HTR-8/SVneo (cell line): ENCODE results near the gene MLLT10.

Source experiments
- DNase-seq: peaks from one replicate; pipeline ENCODE4 v3.0.0; 2011; ENCODE audit warnings: low spot score, mixed read lengths; ENCODE audit not compliant: insufficient read length
- FAIRE-seq: peaks from 2 replicates; lab custom pipeline; 2011; peaks lifted over from hg19 to GRCh38; lab: Jason Lieb, UNC

MLLT10 gene

GRCh38 chr10:21721000-21721665 is 187.1 kb downstream of the MLLT10 start:
- FAIRE-seq, result no peak
- DNase-seq, result no peak

- FAIRE-seq, result no peak
These were observed 188.2 kb downstream of the MLLT10 start for GRCh38 chr10:21722209-21722608.

GRCh38 chr10:21724020-21724589 is 190.1 kb downstream of the MLLT10 start:
- FAIRE-seq (no peak), DNase-seq (no peak)

More at GRCh38 chr10:21722209-21722608, 188.2 kb downstream of the MLLT10 start:
- DNase-seq, result no peak

DNA sequence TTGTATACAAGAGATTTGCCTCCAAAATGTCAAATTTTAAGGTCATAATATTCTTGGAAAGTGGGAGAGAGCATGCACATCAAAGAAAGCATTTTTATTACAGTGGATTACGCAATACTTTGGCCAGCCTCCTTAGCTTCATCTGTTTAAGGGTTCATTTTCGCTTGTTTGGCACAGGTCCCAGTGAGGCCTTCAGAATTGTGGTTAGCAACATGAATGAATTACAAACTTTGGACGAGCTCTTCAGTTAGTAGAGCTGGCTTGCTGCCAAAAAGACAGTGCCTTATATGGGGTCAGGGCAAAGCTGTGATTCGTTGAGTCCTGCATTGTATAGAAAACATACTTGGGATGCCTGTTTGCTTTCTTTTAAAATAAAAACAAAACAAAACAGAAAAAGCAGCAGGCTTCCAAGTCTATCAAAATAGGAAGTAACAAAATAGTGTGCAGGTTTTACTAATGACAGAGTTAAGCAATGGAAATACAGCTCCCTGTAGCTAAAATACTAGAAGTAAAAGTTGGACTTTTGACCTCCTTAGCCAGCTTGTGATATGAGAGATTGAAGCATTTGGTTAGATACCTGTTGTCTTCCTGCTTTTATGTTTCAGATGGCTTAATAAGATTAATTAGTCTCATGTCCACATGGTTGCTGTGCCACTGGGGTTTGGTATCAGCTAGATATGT is 190.8 kb downstream of the MLLT10 start:
- FAIRE-seq (no peak), DNase-seq (peak; percentile 78)

DNA sequence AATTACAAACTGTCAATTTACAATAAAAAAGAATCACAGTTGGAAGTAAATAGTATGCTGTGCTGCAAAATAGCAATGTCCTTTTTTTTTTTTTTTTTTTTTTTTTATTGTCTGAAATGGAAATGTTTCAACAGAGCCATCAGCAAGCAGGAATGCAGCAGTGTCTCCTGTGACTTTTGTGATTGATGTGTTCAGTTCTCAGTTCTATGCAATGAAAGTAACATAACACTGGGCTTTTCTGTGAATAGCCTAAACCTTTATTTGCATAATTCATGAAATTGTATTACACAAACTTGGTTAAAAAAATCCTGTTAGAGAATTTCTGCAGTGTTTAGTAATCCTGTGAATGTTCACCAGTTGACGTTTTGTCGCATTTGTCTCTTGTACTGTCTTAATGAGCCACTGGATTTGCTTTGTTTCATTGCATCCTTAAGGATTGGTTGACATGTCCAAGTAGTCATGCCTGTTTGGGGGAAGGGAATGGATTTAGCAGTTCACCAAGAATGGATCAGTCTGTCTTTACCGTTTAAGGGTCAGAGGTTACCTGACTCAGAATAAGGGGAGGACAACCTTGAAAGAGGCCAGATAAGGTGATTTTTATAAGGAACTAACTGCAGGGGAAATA is 192.7 kb downstream of the MLLT10 start:
- FAIRE-seq, result no peak
- DNase-seq, result no peak

DNA sequence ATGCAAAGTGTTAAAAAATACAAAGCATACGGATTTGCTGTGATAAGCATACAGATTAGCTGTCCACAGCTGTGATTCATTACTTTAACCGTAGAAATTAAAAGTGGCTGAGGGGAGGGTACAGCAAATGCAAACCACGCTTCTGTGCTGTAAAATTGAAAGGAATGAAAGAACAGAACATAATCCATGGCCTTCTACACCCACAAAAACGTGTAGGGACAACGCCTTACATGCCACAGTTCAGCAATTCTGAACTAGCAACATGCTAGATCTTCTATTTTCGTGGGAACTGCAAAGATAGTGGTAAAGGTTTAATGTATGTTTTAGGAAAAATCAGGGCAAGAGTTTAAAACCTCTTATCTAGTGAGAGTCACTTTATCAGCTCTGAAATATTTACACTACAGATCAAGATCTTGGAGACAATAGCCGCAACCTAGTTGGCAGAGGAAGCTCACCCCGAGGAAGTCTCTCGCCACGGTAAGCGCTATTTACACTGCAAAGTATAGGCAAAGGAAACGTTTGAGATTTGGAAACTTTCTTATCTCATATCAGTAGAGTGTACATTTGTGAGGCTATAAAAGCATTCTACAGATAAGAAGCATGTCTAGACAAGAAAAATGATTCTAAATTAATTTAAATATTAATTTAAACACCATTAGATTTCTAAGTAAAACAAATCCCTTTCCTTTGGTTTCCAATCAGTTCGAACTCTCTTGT is 193.6 kb downstream of the MLLT10 start:
- FAIRE-seq, result no peak
- no peak for DNase-seq

GRCh38 chr10:21728618-21729017 is 194.6 kb downstream of the MLLT10 start:
- FAIRE-seq, result no peak

DNA sequence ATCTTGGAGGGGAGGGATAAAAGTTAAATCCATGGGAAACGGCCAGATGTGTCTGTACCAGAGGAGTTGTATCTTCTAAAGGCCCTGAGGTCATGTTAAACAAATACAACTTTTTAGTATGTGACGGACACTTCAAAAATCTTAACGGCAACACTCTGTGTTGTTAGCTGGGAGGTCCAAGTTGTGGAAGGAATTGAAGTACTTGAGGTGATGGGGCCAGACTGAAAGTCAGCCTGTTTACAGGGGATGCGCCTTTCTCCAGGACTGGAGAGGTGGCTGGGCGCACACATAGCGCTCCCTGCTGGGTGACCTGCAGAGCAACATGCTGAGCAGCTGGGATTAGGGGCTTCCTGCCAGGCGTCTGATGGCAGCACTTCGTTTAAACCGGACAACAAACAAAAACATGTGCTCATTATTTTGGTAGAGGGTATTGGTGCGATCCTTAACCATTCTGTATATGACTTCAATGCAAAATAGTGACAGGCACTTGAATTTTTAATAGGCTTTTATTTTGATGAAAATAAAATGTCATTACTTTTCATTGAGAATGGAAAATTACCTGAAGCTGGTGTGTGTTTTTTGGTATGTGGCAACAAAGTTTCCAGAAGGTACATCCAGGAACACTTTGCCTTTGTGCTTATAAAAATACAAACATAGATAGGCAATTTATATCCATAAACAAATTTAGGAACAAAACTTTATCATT is 198.2 kb downstream of the MLLT10 start:
- FAIRE-seq, result peak; percentile 4
- peak; percentile 67 for DNase-seq

More at GRCh38 chr10:21728618-21729017, 194.6 kb downstream of the MLLT10 start:
- no peak for DNase-seq

DNA sequence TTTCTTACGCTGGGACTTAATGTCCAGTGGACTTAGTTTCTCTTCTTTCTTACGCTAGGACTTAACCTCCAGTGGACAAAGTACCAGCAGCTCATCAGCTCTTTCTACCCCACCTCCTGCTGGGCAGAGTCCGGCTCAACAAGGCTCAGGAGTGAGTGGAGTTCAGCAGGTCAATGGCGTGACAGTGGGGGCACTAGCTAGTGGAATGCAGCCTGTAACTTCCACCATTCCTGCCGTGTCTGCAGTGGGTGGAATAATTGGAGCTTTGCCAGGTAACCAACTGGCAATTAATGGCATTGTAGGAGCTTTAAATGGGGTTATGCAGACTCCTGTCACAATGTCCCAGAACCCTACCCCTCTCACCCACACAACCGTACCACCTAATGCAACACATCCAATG is 199.7 kb downstream of the MLLT10 start:
- FAIRE-seq (no peak), DNase-seq (no peak)

DNA sequence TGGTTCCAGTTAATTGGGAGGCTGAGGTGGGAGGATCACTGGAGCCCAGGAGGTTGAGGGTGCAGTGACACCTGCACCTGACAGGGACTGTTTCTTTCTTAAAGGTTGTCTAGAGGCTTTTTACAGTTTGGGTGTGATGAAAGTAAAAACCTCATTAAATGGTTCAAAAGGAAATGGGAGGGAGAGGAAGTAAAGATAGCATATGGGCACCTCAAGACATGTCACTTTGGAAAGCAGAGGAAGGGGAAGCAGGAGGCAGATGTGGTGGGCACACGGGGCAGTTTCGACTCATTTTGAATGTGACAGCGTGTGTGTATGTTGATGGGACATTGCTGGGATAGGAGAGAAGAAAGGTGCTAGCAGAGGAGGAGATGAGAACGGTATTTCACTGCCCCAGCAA is 203.1 kb downstream of the MLLT10 start:
- no peak for FAIRE-seq

DNA sequence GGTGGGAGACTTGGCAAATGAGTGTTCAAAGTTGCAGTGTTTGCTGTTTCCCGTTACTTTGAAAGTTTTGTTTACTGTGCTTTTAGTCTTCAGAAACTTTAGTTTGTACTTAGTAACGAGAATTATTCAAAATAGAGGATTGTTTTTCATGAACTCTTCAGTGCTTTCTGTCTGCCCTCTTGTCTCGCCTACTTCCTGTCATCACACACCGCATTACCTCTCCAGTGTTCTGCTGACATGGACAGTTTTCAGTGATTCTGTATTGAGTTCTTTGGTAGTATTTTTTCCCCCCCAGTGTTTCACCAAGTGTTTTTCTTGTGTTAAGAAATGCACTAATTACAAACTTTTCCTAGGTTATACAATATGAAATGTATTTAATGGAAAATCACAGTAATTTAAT is 207.0 kb downstream of the MLLT10 start:
- DNase-seq, result no peak
- no peak for FAIRE-seq

More for the DNA sequence above, 203.1 kb downstream of the MLLT10 start:
- DNase-seq, result no peak

- no peak for FAIRE-seq
- no peak for DNase-seq
These were observed 208.8 kb downstream of the MLLT10 start for GRCh38 chr10:21742740-21743412.

DNA sequence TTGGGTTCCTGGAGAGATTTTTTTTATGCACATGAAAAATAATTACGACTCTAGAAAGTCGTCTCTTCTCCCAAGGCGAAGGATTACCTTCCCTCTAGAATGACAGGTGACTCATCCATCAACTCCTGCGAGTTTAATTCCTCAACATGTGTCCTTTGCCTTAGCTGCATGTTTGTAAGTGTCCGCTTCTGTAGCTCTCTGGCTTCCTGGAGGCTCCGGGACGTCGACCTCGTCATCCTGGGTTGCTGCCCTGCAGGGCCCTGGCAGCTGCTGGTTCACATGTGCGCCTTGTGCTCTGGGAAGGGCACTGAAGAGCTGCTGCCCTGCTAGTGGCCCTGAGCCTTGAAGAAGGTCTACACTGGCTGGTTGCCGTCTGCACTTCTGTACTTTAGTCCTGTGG is 210.2 kb downstream of the MLLT10 start:
- DNase-seq (no peak), FAIRE-seq (no peak)

GRCh38 chr10:21746118-21746517 is 212.1 kb downstream of the MLLT10 start:
- FAIRE-seq (no peak), DNase-seq (no peak)

GRCh38 chr10:21747809-21748208 is 213.8 kb downstream of the MLLT10 start:
- no peak for FAIRE-seq
- no peak for DNase-seq

DNA sequence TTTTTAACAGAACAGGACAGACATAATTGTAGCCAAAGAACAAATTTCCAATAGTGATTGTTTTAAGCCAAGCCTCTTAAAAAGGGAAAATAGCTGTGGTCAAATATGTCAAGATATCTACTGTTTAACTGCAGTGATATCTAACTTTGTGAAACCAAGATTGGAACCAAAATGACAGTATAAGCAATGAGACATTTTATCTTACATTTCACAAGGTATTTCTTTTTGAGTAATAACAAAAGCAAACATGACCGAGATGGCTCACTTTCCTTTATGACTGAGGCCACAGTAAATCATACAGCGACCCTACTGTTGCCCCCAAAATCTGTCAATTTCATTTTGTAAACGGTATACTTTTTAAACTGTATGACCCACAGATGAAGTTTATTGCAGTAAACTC is 215.8 kb downstream of the MLLT10 start:
- DNase-seq (no peak), FAIRE-seq (no peak)

- FAIRE-seq (no peak), DNase-seq (no peak)
These were observed 216.4 kb downstream of the MLLT10 start for GRCh38 chr10:21750424-21750823.

- DNase-seq, result no peak
- FAIRE-seq, result no peak
These were observed 217.6 kb downstream of the MLLT10 start for GRCh38 chr10:21751341-21752310.
